Fibroblast of lung (primary cell): Measurements from ENCODE around the gene ARMC5.
"Not testable (repeated sequence)": the region's sequence is repeated elsewhere in the genome, so short reads cannot be mapped to it uniquely, and the experiment has no call there.

Source experiments
- EZH2 ChIP-seq: IDR thresholded peaks from 2 replicates; pipeline ENCODE4 v1.5.1; 2012; ENCODE audit warnings: low read length, control low read depth, mild to moderate bottlenecking; ENCODE audit errors: missing control alignments
- TF ChIP-seq, protein P1 (sequence below), 2 donors: IDR thresholded peaks in 1 of 2; conservative IDR thresholded peaks in 1 of 2; 1 replicate in 1 of 2; 2 replicates in 1 of 2; pipeline ENCODE4 v1.5.1; 2011 to 2012; ENCODE audit warnings: low read length in 2 of 2, control low read depth in 1 of 2, inconsistent platforms in 1 of 2, low read depth in 1 of 2, mild to moderate bottlenecking in 1 of 2

DNA sequence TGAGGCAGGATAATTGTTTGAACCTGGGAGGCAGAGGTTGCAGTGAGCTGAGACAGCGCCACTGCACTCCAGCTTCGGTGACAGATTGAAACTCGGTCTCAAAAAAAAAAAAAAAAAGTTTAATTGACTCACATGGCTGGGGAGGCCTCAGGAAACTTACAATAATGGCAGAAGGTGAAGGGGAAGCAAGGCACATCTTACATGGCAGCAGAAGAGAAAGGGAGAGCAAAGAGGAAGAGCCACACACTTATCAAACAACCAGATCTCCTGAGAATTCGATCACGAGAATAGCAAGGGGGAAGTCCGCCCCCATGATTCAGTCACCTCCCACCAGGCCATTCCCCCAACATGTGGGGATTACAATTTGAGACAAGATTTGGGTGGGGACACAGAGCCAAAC, 13.4 kb upstream of the ARMC5 start:
- TF ChIP-seq, protein P1, sequence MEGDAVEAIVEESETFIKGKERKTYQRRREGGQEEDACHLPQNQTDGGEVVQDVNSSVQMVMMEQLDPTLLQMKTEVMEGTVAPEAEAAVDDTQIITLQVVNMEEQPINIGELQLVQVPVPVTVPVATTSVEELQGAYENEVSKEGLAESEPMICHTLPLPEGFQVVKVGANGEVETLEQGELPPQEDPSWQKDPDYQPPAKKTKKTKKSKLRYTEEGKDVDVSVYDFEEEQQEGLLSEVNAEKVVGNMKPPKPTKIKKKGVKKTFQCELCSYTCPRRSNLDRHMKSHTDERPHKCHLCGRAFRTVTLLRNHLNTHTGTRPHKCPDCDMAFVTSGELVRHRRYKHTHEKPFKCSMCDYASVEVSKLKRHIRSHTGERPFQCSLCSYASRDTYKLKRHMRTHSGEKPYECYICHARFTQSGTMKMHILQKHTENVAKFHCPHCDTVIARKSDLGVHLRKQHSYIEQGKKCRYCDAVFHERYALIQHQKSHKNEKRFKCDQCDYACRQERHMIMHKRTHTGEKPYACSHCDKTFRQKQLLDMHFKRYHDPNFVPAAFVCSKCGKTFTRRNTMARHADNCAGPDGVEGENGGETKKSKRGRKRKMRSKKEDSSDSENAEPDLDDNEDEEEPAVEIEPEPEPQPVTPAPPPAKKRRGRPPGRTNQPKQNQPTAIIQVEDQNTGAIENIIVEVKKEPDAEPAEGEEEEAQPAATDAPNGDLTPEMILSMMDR (conservative IDR thresholded peaks at IDR 0.05 in 1 of 2, IDR thresholded peaks at IDR 0.05 in 1 of 2; ENCODE audit: low read depth in 1 of 2, low read length in 2 of 2) = not testable (repeated sequence)
- not testable (repeated sequence) for TF ChIP-seq EZH2
